ENCODE measurements around the gene ROMO1. TPM values are rescaled to one million over a fixed set of nuclear protein-coding genes. Genes with fewer than 3 reads are reported as not detected.
A peak's percentile ranks its signal among the peaks of the same experiment; 100 is the strongest.

ROMO1 gene
- 210 TPM for total RNA-seq
- long read RNA-seq, transcript ROMO1-204 (3 exons, 498 nt), result minor isoform, 26 of 137 reads
- long read RNA-seq, transcript ROMO1-201 (2 exons, 496 nt), result minor isoform, 6 of 137 reads
- long read RNA-seq, transcript ROMO1-203 (3 exons, 422 nt), result major isoform, 97 of 137 reads
- long read RNA-seq, partial matches to known transcripts, result 8 of 137 reads
- long read RNA-seq, other reads (novel, unspliced or antisense), result 0 of 137 reads

- Histone ChIP-seq H3K4me1 (peaks cover 44% of the 10 kb centered on the region), H3K4me3 (peak within 1 kb of the TSS; percentile 88), H3K36me3 (peaks cover 56% of the 10 kb centered on the region), H3K27me3 (ENCODE audit: low read depth) (no peaks in the 10 kb centered on the region), H3K27ac (replicated peaks) (peak within 1 kb of the TSS; percentile 93), H3K9me3 (replicated peaks) (no peaks in the 10 kb centered on the region)
- peak; percentile 39 for TF ChIP-seq CTCF (IDR thresholded peaks at IDR 0.05; ENCODE audit: borderline replicate concordance)
- peak; percentile 87 for DNase-seq
- intact Hi-C loops (cut with micrococcal nuclease), result no loop called here
Measured at GRCh38 chr20:35699127-35699956, at the start of gene ROMO1, which contains the start of gene NFS1. Gene ROMO1, plus strand, starts transcription at chr20:35699405. Its CDS starts 228 bp downstream, at chr20:35699633. Gene NFS1, minus strand, starts transcription at chr20:35699352. Its CDS starts 64 bp downstream, at chr20:35699288.

- peaks cover 48% of the 10 kb centered on the region for H3K4me1 ChIP-seq
- DNase-seq, result no peak
- no peaks in the 10 kb centered on the region for H3K9me3 ChIP-seq (replicated peaks)
- no peak overlapping the region for H3K27ac ChIP-seq (replicated peaks)
- peaks cover 30% of the 10 kb centered on the region for H3K36me3 ChIP-seq
- TF ChIP-seq CTCF (IDR thresholded peaks at IDR 0.05; ENCODE audit: borderline replicate concordance), result no peak
- intact Hi-C loops (cut with micrococcal nuclease), result no loop called here
- no peaks in the 10 kb centered on the region for H3K27me3 ChIP-seq (ENCODE audit: low read depth)
- no peak overlapping the region for H3K4me3 ChIP-seq
Measured at GRCh38 chr20:35650632-35651031, 48.6 kb upstream of the ROMO1 start.

GRCh38 chr20:35651958-35652357 is 47.2 kb upstream of the ROMO1 start:
- DNase-seq, result no peak
- no peaks in the 10 kb centered on the region for H3K9me3 ChIP-seq (replicated peaks)
- H3K27ac ChIP-seq (replicated peaks), result no peak overlapping the region
- H3K27me3 ChIP-seq (ENCODE audit: low read depth), result no peaks in the 10 kb centered on the region
- TF ChIP-seq CTCF (IDR thresholded peaks at IDR 0.05; ENCODE audit: borderline replicate concordance), result no peak
- no peak overlapping the region for H3K4me3 ChIP-seq
- peaks cover 61% of the 10 kb centered on the region for H3K4me1 ChIP-seq
- H3K36me3 ChIP-seq, result peaks cover 30% of the 10 kb centered on the region
- intact Hi-C loops (cut with micrococcal nuclease), result no loop called here

- no peaks in the 10 kb centered on the region for H3K9me3 ChIP-seq (replicated peaks)
- H3K4me3 ChIP-seq, result no peak overlapping the region
- no peaks in the 10 kb centered on the region for H3K27me3 ChIP-seq (ENCODE audit: low read depth)
- no peak overlapping the region for H3K27ac ChIP-seq (replicated peaks)
- TF ChIP-seq CTCF (IDR thresholded peaks at IDR 0.05; ENCODE audit: borderline replicate concordance), result no peak
- no peak for DNase-seq
- intact Hi-C loops (cut with micrococcal nuclease), result no loop called here
- peaks cover 70% of the 10 kb centered on the region for H3K4me1 ChIP-seq
- H3K36me3 ChIP-seq, result peaks cover 27% of the 10 kb centered on the region
Measured at GRCh38 chr20:35652641-35653429, 46.4 kb upstream of the ROMO1 start.

GRCh38 chr20:35653430-35653734 is 45.8 kb upstream of the ROMO1 start:
- Histone ChIP-seq H3K9me3 (replicated peaks) (no peaks in the 10 kb centered on the region), H3K4me3 (no peak overlapping the region), H3K36me3 (peaks cover 27% of the 10 kb centered on the region), H3K4me1 (peaks cover 75% of the 10 kb centered on the region), H3K27ac (replicated peaks) (no peak overlapping the region), H3K27me3 (ENCODE audit: low read depth) (no peaks in the 10 kb centered on the region)
- DNase-seq, result no peak
- intact Hi-C loops (cut with micrococcal nuclease), result no loop called here
- no peak for TF ChIP-seq CTCF (IDR thresholded peaks at IDR 0.05; ENCODE audit: borderline replicate concordance)
